Right ventricle myocardium inferior (tissue), 1 donor: ENCODE results near the gene AKAP5. TPM values are rescaled to one million over a fixed set of nuclear protein-coding genes. Genes with fewer than 3 reads are reported as not detected.

ENCODE experiments used
- ATAC-seq: fragments of 200-7000 bp; cut with Tn5 transposase; one replicate; pipeline ENCODE4 v1.9.1; 2020; ENCODE audit warnings: mild to moderate bottlenecking, moderate library complexity
- DNase-seq: peaks from one replicate; pipeline ENCODE4 v3.0.0; 2021; ENCODE audit errors: missing footprints
- intact Hi-C: fragments of 100-400 bp; cut with DNase I; formaldehyde crosslinking; loops from one replicate; pipeline ENCODE4 v1.11.0; 2022
- total RNA-seq: library from RNA; stranded (reverse); fragmentation: NEBNext Ultra II Directional; extraction: Animal tissue kit (Norgen Biotek cat#: 25700); gene quantifications from one replicate; pipeline ENCODE4 v1.2.1, GENCODE V29; 2021
- donor health status: DM: no; HTN: yes; CAD: no; lungs with severe emphysema.

Gene AKAP5
- total RNA-seq, 1 donor from 2014 or later, result 0.16 TPM

DNA sequence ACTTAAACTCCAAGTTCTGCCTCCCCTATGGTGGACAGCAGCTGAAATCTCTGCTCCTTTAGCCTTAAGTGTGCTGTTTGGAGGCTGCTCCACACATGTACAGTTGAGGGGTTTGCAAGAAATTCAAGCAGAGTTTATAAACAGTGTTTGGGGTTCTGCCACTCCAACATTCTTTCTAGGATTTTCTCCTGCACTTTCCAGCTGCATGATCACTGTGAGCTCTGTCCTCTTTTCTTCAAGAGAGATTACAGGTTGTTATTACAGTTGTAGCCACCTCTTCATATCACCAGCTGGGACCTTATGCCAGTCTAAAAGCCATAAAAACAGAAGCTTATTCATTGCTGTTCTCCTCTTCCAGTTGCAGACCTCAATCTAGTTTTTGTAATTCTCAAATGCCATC is 30.0 kb downstream of the AKAP5 start:
- DNase-seq (no peak), ATAC-seq (no peak)
- intact Hi-C loops, result no loop called here

- DNase-seq, result no peak
- intact Hi-C loops, result no loop called here
- ATAC-seq, result no peak
These were observed 31.5 kb downstream of the AKAP5 start for GRCh38 chr14:64496764-64497163.

GRCh38 chr14:64500088-64500487 is 34.8 kb downstream of the AKAP5 start:
- intact Hi-C loops, result loop anchor here (10.0 kb wide), 1 partner anchor 155 kb away; no protein-coding TSS in a partner anchor
- no peak for ATAC-seq
- DNase-seq, result no peak

DNA sequence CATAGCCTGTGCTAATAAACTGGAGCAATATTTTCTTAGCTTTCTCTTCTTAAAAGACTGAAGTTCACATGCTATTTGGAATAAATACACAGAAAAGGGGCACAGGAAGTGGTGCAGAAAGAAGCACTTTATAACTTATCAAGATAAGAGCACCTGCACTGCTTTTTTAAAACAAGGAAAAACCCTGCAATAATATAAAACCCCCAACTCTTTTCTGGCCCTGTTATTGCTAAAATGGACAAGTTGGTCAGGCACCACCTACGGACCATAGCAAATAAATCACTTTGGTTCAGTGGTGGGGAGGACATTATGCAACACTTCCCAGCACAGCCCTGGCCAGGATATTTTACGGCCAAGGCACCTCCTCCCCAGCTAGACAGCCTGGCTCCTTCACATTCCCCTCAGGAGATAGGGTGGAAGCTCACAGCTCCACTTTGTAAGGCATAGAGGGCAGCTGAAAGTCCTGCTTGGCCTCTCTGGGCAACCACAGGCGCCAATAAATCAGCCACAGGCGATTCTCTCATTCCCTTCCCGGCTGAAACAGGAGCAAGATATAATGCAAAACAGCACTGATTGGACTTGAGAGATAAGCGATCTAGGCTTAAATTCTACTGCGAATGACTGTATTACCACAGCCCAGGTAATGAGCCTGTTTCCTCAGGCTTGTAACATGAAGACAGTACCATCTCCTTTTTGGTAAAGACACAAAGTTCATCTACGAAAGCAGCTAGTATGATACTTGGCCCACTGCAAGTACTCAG is 36.3 kb downstream of the AKAP5 start:
- ATAC-seq (peak; percentile 21), DNase-seq (no peak)
- intact Hi-C loops, result loop anchor here (10.0 kb wide), 1 partner anchor 157 kb away; no protein-coding TSS in a partner anchor

DNA sequence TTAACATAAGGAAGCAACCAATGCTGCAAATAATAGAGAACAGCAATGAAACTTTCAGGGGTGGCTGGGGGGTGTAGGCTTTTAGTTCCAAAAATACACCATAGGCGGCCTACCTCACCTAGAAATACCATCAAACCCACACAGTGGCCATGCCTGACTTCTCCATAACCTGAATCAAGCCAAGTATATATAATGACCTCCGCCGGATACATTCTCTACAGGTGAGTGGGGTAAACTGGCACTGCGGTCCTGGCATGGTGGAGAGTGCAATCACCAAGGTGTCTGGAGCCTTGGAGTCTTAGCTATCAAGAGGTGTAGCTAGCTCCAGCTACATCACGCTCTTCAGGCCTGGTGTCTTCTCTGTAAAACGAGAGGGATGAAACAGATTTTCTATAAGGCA is 37.2 kb downstream of the AKAP5 start:
- intact Hi-C loops, result loop anchor here (10.0 kb wide), 1 partner anchor 158 kb away; no protein-coding TSS in a partner anchor
- ATAC-seq, result no peak
- no peak for DNase-seq

DNA sequence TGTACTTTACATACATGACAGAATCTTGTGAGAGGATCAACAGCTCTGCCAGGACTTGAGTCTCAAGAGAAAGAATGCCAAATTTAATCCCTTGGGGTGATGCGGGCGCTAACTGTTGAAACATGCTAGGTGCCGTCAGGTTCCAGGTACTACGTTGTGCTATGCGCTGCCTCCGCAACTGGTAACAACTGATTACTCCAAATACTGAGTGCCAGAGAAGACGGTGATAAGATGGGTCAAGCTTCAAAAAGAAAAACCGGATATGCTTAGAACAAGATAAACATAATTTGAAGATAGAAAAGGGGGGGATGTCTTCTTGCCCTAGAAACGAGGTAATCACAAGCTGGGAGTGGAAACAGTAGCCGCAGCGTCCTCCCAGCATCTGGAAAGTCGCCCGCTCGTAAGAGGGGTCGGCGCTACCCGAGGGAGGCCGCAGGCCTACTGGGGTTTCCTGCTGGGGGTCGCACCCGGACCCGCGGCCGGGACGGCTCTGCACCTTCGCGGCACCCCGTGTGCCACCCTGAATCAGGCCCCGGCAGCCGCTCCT is 37.7 kb downstream of the AKAP5 start:
- intact Hi-C loops, result loop anchor here (10.0 kb wide), 1 partner anchor 158 kb away; no protein-coding TSS in a partner anchor
- ATAC-seq (no peak), DNase-seq (no peak)

GRCh38 chr14:64503434-64504309 is 38.4 kb downstream of the AKAP5 start, which contains the start of gene ZBTB25:
TSS of gene ZBTB25 (minus strand) at chr14:64503838. CDS start at chr14:64490533, 13,305 bp downstream.
- intact Hi-C loops, result loop anchor here (10.0 kb wide), 1 partner anchor 159 kb away; no protein-coding TSS in a partner anchor
- peak; percentile 86 for ATAC-seq
- peak; percentile 97 for DNase-seq

DNA sequence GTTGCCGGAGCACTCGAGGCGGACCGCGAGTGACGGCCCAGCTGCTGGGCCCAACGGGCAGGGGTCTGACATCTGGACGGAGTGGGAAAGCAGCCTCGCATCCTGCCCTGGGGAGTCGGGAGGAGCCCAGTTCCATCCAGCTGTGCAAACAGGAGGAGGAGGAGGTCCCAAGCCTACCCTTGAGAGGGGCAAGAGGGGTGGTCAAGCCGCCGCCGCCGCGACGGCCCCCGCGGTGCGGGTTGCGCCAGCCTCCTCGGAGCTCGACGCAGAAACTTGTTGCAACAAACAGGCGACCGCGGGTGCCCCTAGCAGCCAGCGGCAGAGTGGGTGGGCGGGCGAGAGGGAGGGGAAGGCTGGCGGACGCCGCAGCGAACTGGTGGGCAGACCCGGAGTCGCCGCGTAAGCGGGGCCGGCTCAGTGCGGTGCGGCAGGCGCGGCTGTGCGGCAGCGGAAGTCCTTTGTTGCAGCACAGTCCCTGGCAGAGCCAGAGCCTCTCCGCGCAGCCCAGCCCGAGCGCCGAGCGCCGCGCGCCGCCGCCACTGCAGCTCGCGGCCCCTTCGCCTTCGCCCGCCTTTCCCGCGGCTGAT is 39.1 kb downstream of the AKAP5 start, which contains the start of gene ZBTB1:
Gene ZBTB1 (plus strand): TSS at position 461 of the 587 bp plus-strand sequence. CDS start 16,735 bp downstream, outside the sequence.
- ATAC-seq (peak; percentile 77), DNase-seq (peak; percentile 94)
- intact Hi-C loops, result loop anchor here (10.0 kb wide), 1 partner anchor 160 kb away; no protein-coding TSS in a partner anchor

DNA sequence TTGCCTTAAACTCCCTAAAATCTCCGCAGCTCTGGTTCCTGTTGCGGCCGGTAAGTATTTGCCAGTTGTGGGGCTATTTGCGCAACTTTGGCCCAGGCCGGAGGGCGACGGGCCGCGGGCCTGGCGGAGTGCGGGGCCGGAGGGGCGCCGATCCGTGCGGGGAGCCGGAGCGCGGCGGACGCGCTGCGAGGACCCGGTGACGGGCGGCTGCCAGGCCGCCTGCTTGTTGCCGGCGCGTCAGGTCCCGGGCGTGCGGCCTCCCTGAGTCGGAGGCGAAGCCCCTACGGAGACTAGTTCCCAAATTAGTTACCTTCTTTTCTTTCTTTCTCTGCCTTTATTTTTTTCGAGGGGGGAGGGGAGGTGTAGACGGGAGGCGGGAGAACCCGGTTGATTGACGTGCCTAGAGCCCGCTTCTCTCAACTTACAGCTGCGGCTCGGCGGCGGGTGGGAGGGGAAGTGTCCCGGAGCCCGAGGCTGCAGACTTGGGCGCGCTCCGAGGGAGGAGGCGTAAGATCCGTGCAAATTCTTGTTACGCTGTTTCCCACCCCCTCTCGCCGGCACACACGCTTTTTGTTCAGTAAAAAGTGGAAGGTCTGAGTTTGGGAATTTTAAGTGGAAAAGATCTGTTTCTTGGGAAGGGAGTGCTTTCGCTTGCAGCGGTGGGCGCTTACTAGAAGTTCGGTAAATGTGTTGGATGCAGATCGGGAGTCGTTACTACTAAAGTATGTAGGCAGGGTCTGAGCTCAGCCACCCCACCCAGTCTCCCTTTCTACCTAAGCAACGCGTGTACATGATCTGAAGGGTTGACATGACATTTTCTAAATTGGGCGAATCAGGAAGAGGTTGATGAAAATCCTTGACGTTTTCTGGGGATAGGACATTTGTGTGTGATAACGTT is 39.8 kb downstream of the AKAP5 start:
- DNase-seq, result peak; percentile 96
- intact Hi-C loops, result loop anchor here (10.0 kb wide), 1 partner anchor 160 kb away; no protein-coding TSS in a partner anchor
- ATAC-seq, result peak; percentile 66

DNA sequence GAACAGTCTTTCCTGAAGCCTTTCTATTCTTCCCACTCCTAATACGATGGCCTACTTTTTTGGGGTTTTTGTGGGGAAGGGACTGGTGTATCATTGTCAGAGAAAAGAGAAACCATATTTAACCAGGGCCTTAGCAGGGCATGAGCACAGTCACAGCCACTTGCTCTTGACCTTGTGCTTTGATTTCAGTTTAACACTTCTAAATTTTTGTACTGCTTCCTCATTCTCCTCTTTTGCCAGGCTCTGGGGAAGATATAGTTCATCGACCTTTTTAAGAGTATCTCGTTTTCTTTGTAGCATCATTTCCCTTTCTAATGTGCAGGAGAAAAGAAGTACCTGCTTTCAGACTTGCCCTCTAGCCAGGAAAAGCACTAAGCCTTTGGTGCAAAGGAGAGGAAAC is 41.4 kb downstream of the AKAP5 start:
- ATAC-seq, result no peak
- intact Hi-C loops, result loop anchor here (10.0 kb wide), 1 partner anchor 162 kb away; no protein-coding TSS in a partner anchor
- DNase-seq, result no peak

DNA sequence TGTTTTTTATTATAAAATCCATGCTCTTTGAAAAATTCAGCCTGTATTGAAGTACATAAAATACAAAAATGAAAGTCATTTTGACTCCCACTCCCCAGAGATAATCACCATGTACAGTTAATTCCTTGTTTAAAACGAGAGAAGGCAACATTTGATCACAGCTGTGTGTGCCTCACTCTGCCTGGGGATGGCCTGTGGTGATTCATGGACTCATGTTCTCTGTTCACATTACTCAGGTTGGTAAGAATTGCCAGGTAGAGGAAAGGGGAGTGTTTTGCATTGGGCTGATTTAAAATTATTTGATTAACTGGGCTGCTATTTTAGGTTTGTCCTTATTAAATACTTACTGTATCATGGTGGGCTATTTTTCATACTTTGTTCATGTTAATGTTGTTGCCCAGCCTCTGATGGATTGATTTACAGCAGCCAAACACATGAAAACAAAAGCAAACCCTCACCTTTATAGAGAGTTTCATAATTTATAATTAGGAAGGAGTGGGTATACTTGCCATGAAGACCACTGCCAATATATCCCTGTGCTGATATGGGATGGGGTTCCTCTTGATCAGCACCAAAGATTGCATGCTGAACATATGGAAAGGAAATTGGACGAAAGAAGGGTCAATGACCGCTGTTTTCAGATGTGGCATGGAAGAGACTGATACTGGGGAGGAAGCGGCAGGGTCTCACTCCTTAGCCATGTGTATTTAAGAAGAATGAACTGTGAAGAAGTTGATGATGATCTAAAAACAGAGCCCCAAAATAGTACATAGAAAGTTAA is 42.3 kb downstream of the AKAP5 start:
- ATAC-seq, result no peak
- intact Hi-C loops, result loop anchor here (10.0 kb wide), 1 partner anchor 163 kb away; no protein-coding TSS in a partner anchor
- DNase-seq, result no peak

GRCh38 chr14:64508215-64508776 is 43.0 kb downstream of the AKAP5 start:
- intact Hi-C loops, result loop anchor here (10.0 kb wide), 1 partner anchor 163 kb away; no protein-coding TSS in a partner anchor
- no peak for DNase-seq
- ATAC-seq, result no peak

DNA sequence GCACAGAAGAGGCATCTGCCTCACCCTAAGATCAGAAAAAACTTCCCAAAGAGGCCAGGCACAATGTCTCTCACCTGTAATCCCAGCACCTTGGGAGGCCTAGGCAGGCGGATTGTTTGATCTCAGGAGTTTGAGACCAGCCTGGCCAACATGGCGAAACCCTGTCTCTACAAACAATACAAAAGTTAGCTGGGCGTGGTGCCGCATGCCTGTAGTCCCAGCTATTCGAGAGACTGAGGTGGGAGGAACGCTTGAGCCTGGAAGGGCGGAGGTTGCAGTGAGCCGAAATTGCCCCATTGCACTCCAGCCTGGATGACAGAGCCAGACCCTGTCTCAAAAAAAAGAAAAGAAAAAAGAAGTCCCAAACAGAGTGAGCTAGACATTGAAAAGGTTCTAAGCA is 43.7 kb downstream of the AKAP5 start:
- ATAC-seq, result no peak
- intact Hi-C loops, result loop anchor here (10.0 kb wide), 1 partner anchor 164 kb away; no protein-coding TSS in a partner anchor
- DNase-seq, result no peak

GRCh38 chr14:64510825-64511671 is 45.7 kb downstream of the AKAP5 start:
- ATAC-seq (peak; percentile 44), DNase-seq (no peak)
- intact Hi-C loops, result loop anchor here (10.0 kb wide), 1 partner anchor 124 kb away; no protein-coding TSS in a partner anchor

- ATAC-seq, result no peak
- no peak for DNase-seq
- intact Hi-C loops, result loop anchor here (10.0 kb wide), 1 partner anchor 122 kb away; no protein-coding TSS in a partner anchor
These were observed 48.0 kb downstream of the AKAP5 start for GRCh38 chr14:64513271-64513670.
